Transverse colon (tissue), 3 donors: ENCODE data around the gene MCF2.

Experiments used
- POLR2A ChIP-seq: fragments of 450-650 bp; IDR thresholded peaks from one replicate; pipeline ENCODE4 v1.6.1; 2016; ENCODE audit warnings: antibody characterized with exemption, mild to moderate bottlenecking, moderate library complexity
- TF ChIP-seq, protein P1 (sequence below), 5 experiments: fragments of 200-600 bp in 3 of 5; fragments of 450-650 bp in 2 of 5; sonication (generic) in 3 of 5; IDR thresholded peaks; 1 replicate in 2 of 5; 2 replicates in 3 of 5; pipeline ENCODE4 v1.5.1; 2016 to 2017; ENCODE audit warnings: antibody characterized with exemption in 5 of 5, inconsistent platforms in 3 of 5, mild to moderate bottlenecking in 2 of 5, moderate library complexity in 1 of 5

DNA sequence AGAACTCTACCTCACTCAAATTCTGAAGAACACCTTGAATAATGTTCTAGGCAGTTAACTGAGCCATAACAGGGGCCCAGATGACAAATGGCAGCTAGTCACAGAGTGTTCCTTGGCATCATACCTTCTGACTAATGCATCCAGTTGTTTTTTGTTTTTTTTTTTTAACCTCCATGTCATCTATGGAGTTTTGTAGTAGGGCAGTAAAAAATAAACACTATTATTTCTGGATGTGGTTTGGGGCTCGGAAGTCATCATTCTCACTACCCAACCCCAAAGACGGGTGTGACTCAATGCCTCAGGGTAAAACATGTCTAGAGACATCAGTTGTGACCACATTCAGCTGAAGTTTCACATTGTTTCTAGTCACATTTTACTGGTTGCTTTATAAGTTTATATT, 31.2 kb upstream of the MCF2 start:
- TF ChIP-seq POLR2A = no peak
- TF ChIP-seq, protein P1, sequence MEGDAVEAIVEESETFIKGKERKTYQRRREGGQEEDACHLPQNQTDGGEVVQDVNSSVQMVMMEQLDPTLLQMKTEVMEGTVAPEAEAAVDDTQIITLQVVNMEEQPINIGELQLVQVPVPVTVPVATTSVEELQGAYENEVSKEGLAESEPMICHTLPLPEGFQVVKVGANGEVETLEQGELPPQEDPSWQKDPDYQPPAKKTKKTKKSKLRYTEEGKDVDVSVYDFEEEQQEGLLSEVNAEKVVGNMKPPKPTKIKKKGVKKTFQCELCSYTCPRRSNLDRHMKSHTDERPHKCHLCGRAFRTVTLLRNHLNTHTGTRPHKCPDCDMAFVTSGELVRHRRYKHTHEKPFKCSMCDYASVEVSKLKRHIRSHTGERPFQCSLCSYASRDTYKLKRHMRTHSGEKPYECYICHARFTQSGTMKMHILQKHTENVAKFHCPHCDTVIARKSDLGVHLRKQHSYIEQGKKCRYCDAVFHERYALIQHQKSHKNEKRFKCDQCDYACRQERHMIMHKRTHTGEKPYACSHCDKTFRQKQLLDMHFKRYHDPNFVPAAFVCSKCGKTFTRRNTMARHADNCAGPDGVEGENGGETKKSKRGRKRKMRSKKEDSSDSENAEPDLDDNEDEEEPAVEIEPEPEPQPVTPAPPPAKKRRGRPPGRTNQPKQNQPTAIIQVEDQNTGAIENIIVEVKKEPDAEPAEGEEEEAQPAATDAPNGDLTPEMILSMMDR (IDR thresholded peaks at IDR 0.05) = no peak
